NCI-H1105 treated with DMSO at 0.1 percent for 48 hours (cell line): Measurements from ENCODE around the gene ACAA1.
"Not testable (repeated sequence)": the region's sequence is repeated elsewhere in the genome, so short reads cannot be mapped to it uniquely, and the experiment has no call there.

Source experiments
- DNase-seq: peaks from one replicate; lab custom pipeline; 2025; lab: John Stamatoyannopoulos, UW

ACAA1 gene

DNA sequence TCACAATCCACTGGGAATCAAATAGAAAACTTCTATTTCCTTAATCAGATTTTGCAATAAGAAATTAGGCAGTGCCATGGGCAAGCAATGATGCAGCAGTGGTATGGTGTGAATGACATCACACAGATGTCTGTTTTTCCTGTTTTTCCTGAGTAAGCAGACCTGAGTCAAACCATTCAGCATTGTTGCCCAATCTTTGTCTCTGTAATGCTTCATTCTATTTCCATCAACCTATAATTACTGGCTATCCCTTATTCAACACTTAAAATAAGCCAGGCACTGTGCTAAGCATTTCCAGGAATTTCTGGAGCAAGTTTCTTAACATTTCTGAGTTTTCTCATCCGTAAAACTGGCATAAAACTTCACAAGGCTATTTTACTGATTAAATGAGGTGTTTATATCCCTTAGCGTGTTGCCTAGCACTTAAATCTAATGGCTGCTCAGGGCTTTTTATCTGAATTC, 17.1 kb upstream of the ACAA1 start:
- DNase-seq: no peak

DNA sequence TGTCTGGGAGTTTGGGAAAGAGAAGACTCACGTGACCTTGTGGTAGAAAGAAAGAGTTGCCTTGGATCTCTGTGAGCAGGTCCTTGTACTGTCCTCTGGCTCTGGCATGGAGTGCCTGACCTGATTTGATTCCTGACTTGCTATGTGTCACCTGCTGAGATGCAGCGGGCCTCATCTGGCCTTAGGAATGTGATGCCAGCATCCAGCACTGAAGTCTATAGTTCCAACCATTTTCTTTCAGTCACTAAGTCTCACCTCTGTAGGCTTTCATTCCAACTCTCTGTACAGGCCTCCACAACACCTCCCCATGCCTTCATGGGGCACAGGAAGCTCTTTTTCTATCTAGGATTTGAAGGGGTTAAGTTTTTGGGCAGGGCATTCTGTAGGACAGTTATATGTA, 16.3 kb upstream of the ACAA1 start:
- no peak for DNase-seq

DNA sequence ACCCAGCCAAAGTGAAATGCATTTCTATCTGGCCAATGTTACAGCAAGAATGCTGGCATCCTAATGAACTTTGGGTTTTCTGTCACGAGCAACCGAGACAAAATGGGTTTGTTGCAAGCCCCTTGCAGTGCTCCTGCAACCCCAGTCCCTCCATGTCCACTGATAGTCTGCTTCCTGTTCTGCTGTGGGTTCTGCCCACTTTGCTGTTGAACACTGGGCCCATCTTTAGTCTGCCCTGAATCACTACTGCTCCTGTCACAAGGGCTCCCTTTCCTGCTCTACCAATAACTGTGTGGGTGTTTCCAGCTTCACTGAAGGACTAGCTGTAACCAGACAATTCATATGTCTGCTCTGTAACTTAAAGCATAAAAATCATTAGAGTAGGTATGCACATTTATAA, 15.7 kb upstream of the ACAA1 start:
- DNase-seq: no peak

DNA sequence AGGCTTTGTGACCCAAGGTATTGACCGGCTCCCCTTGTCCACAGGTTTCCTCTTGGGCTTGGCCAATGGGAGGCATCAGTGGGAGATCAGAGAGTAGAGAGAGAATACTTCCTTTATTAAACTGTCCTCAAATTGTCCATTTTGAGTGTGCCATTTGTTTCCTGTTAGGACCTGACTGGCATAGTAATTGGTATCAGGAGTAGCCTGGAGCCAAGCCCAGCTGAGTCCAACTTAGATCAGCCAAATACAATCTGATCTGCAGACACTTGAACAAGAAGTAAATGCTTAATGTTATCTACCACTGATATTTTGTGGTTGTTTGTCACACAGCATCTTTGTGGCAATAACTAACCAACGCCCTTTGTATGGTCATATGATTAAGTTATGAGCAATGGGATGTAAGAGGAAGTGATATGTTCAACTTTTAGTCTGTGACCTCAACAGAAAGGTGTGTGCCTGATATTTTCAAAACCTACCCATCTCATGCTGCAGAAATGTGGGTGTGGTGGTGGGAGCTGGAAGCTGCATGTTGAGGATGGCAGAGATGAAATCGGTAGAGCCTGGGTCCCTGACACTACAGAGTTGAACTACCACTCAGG, 14.8 kb upstream of the ACAA1 start:
- no peak for DNase-seq

DNA sequence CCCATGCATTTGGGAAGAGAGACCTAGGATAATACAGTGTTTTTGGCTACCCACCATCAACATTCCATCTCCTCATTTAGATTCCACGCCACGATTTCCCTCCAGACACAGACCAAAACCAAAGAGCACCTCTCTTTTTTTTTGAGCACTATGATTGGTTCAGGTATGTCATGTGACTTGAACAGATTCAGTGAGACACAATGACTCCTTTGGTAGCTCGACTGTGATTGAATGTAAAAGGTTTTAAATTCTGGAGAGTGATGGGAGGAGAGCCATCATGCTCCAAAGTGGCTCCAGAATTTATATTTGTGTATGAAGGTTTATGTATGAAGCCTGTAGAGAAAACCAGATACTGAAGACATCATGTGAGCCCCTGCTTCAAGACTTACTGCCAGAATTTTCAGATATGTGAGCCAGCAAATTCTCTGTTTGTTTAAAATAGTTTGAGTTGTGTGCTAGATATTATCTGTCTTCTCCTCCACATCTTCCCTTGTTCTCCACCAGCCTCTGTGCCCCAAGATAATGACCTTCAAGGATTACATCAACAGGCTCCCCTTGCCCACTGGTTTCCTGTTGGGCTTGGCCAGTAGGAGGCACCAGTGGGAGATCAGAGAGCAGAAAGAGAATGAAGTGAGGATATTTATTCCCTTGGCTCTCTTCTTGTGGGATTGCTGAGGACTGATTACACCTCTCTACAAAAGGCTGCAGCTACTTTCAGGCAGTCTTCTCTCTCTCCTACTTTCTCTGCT, 14.0 kb upstream of the ACAA1 start:
- DNase-seq: no peak

DNA sequence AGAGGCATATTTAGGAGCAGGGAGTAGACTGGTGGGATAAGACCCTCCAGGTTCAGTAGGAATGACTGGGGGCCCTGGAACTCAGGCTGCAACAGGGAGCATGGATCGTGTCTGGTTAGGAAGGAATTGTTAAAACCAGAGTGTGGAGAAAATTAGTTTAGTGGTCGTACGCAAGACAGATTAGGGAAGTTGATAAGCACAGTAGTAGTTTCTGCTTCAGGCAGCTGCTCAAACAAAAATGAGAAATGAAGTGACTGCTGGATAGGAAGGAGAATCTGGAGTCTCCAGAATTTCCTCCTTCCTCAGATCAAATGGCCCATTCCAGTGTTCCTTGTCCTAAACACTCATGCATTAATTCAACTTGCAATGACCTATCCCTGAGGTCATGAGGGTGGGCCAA, 12.8 kb upstream of the ACAA1 start:
- no peak for DNase-seq

DNA sequence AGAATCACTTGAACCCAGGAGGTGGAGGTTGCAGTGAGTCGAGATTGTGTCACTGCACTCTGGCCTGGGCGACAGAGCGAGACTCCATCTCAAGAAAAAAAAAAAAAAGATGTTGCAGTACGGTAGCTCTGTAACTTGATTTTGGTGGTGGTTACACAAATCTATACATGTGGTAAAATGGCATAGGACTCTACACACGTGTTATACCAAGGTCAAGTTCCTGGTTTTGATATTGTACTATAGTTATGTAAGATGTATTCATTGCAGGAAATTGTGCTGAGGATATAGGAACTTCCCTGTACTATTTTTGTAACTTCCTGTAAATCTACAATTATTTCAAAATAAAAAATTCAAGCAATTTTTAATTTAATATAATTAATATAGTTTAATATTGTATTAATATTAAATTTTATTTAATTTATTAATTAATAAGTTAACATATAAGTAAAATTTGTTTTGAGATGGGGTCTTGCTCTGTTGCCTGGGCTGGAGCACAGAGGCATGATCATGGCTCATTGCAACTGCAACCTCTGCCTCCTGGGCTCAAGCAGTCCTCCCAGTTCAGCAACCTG, 11.5 kb upstream of the ACAA1 start:
- no peak for DNase-seq

DNA sequence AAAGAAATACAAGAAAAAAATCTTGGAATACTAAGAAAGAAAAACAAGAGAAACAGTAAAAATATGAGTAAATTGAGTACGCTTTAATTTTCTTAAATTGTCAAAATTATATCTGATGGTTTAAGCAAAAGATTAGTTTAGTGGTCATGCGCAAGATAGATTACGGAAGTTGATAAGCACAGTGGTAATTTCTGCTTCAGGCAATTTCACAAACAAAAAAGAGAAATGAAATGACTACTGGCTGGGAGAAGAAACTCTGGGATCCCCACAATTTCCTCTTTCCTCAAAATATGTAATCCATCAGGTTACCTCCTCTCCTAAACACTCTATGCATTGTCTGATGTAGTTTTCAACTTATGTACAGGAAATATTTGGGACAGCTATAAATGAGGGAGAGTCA, 10.5 kb upstream of the ACAA1 start:
- no peak for DNase-seq

DNA sequence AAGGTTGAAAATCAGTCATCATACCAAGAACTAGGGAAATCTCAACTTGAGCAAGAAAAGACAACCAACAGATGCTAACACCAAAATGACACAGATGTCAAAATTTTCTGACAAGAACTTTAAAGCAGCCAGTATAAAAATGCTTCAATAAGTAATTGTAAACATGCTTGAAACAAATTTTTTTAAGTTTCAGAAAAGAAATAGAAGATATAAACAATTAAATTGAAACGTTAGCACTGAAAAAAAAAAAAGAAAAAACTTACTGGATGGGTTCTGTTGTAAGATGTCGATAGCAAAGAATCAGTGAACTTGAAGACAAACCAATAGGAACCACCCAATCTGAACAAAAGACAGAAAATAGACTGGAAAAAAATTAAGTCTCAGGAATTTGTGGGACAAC, 9.6 kb upstream of the ACAA1 start:
- DNase-seq: no peak

DNA sequence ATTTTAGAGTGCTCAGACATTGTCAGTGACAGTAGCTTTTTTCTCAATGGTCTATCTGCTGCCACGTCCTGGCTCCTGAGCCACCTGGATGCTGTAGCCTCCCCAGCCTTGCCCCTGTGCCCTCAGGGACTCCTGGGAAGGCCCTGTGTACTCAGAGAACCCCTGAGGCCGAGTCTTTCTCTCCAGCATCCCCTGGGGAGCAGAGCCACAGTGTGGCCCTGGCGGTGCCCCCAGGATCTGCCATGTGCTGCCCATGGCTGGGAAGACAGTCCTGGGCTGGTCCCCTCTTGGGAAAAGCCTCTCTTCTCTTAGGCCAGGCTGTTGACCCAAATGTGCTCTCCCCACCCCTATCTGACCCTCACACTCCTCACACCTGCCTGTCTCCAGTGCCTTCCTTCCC, 6.6 kb upstream of the ACAA1 start:
- no peak for DNase-seq

DNA sequence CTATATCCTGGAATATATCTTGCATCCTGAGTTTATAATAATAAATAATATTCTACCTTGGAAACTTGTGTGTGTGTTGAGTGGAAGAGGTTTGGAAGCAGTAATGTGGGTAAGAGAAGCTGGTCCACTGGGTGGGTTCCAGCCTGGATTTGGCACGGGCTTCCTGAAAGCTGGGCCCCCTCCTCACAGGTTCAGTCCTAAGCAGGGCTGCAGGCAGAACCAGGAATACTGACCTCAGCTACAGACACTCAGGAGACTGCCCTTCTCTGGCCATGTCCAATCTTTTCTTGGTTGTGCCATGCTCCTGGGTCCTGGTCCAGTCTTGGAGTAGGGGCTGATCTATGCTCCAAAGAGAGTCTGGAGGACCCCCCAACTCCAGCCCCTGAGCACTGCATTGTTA, 6.0 kb upstream of the ACAA1 start:
- DNase-seq: no peak

DNA sequence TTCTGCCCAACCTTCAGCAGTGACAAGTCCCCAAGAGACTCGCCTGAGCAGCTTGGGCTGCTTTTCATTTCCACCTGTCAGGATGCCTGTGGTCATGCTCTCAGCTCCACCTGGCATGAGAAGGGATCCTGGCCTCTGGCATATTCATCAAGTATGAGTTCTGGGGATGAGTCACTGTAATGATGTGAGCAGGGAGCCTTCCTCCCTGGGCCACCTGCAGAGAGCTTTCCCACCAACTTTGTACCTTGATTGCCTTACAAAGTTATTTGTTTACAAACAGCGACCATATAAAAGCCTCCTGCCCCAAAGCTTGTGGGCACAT, 5.0 kb upstream of the ACAA1 start:
- DNase-seq: no peak

DNA sequence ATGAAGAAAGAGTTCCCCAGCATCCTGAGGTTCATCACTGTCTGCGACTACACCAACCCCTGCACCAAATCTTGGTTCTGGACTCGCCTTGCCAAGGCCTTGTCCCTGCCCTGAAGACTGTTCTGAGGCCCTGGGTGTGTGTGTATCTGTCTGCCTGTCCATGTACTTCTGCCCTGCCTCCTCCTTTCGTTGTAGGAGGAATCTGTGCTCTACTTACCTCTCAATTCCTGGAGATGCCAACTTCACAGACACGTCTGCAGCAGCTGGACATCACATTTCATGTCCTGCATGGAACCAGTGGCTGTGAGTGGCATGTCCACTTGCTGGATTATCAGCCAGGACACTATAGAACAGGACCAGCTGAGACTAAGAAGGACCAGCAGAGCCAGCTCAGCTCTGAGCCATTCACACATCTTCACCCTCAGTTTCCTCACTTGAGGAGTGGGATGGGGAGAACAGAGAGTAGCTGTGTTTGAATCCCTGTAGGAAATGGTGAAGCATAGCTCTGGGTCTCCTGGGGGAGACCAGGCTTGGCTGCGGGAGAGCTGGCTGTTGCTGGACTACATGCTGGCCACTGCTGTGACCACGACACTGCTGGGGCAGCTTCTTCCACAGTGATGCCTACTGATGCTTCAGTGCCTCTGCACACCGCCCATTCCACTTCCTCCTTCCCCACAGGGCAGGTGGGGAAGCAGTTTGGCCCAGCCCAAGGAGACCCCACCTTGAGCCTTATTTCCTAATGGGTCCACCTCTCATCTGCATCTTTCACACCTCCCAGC, 4.4 kb upstream of the ACAA1 start:
- no peak for DNase-seq

DNA sequence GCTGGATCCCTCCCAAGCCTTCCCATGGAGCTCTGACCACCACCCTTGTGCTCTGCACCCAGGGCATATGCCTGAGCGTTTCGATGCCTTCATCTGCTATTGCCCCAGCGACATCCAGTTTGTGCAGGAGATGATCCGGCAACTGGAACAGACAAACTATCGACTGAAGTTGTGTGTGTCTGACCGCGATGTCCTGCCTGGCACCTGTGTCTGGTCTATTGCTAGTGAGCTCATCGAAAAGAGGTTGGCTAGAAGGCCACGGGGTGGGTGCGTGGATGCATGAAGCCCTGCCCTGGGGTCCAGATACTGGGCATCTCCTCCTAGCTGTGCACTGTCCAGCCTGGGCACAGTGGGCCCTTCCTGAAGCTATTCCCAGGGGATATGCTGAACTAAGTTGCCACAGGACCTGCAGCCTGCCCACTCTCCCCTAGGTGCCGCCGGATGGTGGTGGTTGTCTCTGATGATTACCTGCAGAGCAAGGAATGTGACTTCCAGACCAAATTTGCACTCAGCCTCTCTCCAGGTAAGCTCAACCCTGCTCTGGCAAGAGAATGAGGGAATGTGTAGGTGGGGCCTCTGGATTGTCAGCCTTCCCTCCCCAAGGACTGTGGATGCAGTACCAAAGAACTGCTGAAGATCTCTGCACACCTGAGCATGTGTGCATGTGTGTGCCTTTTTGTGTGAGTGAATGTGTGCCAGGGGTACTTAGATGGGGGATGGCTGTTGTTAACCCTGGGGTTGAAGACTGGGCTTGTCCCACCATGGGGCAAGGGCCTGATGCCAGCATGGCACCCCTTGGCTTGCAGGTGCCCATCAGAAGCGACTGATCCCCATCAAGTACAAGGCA, 3.6 kb upstream of the ACAA1 start:
- DNase-seq: no peak

DNA sequence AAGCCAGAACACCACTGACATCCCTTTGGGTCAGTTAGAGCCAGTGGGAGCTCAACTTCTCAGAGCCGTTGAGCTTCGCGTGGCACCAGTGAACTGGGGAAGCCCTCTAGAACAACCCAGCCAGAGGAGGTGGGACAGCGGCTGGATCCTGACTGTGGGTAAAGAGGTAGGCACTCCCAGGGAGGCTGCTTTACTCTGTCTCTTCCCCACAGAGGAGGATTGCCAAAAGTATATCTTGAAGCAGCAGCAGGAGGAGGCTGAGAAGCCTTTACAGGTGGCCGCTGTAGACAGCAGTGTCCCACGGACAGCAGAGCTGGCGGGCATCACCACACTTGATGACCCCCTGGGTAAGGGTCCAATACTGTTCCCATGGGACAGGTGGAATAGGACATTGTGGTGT, 2.7 kb upstream of the ACAA1 start:
- DNase-seq: no peak

DNA sequence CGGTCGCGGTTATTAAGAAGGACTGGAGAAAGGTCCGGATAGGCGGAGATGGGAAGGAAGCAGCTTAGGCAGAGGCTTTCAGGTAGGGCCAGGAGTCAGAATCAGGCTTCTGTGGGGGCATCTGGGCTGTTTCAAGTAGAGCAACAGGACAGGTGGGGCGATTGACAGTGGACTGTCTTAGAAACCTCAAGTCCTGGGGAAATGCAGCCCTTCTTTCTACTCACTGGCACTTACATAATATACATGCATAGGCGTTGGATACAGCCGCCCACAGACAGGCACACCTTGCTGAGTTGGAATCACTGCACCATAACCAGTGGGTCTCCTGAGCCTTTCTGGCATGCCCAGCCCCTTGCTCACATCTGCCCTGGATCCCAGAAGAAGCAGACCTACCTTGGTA, 2.3 kb upstream of the ACAA1 start:
- no peak for DNase-seq

DNA sequence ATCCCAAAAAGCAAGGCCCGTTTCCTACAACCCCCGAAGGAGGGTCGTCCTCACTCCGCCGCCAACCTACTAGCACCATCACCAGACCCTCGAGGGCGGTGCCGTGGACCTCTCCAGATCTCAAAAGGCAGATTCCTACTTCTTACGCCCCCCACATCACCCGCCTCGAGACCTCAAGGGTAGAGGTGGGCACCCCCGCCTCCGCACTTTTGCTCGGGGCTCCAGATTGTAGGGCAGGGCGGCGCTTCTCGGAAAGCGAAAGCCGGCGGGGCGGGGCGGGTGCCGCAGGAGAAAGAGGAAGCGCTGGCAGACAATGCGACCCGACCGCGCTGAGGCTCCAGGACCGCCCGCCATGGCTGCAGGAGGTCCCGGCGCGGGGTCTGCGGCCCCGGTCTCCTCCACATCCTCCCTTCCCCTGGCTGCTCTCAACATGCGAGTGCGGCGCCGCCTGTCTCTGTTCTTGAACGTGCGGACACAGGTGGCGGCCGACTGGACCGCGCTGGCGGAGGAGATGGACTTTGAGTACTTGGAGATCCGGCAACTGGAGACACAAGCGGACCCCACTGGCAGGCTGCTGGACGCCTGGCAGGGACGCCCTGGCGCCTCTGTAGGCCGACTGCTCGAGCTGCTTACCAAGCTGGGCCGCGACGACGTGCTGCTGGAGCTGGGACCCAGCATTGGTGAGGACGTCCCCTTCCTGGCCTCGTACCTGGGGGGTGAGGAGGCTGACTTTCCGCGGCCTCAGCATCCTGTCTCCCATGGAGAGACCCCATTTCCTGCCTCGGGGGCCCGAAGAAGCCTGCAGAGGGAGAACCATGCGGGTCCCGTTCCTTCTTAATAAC, 1.6 kb upstream of the ACAA1 start, which contains the start of gene MYD88:
Gene MYD88, plus strand, starts transcription at position 313 of the 842 bp plus-strand sequence. Its CDS starts 40 bp downstream, at position 353.
- DNase-seq: peak; percentile 31

DNA sequence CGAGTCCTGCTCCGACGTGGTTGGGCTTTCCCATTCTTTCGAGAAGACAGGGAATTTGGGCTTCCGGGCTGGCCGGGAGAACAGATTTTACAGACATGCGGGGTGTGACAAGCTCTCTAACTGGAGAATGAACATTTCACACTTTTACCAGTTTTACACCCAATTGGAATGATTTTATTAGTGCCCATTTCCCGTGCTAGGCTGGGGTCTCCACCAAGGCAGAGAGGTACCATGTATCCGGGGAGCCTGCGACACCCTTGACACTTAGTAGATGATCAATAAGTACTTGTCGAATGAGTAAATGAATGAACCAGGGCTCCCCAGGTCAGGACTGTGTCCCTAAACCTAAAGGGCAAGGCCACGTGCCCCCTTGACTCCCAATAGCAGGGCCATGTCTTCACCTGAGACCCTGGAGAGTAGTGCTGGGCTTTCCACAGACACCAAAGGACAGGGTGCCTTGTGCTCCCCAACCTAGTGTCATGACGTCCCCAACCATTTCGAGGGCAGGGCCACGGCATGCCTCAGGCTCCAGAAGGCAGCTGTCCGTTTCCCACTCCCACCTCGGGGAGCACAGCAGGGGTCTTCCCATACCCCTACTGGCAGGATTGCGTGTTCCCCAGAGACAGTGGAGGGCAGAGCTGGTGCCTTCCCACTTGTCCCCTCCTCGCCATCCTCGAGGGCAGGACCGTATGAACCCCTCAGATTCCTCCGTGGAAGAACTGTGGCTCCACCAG, 855 bp upstream of the ACAA1 start:
- DNase-seq: no peak

DNA sequence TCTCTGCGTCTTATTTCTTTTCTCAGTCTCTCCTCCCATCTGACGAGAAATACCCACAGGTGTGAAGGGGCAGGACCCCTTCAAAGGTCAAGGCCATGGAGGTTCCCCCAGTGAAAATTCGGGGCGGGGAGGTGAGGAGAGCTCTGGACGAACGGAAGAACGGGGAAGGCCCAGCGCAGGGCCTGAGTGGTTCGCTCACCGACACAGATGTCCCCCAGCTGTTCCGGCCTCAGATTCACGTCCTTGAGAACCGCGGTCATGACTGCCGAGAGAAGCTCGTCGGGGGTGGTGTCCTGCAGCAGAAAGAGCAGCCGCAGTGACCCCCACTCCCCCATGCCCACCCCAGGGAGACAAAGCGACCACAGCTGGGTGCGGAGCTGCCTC, 542 bp downstream of the ACAA1 start:
- DNase-seq: no peak

DNA sequence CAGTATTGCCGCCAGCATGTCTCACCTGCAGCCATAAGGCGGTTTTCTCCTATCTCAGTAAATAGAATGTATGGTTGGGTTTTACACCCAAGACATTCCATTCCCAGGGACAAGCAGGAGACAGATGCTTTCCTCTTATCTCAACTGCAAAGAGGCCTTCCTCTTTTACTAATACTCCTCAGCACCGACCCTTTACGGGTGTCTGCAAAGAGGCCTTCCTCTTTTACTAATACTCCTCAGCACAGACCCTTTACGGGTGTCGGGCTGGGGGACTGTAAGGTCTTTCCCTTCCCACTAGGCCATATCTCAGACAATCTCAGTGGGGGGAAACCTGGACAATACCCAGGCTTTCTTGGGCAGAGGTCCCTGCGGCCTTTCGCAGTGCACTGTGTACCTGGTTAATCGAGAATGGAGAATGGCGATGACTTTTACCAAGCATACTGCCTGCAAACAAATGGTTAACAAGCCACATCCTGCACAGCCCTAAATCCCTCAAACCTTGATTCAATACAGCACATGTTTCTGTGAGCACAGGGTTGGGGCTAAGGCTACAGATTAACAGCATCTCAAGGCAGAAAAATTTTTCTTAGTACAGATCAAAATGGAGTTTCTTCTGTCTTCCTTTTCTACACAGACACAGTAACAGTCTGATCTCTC, 1.2 kb downstream of the ACAA1 start:
- not testable (repeated sequence) for DNase-seq
